NCI-H1092 treated with DMSO at 0.1 percent for 48 hours (cell line): ENCODE results near the gene QSOX2.

ENCODE experiments used
- DNase-seq: peaks from one replicate; lab custom pipeline; 2025; lab: John Stamatoyannopoulos, UW

QSOX2 gene

DNA sequence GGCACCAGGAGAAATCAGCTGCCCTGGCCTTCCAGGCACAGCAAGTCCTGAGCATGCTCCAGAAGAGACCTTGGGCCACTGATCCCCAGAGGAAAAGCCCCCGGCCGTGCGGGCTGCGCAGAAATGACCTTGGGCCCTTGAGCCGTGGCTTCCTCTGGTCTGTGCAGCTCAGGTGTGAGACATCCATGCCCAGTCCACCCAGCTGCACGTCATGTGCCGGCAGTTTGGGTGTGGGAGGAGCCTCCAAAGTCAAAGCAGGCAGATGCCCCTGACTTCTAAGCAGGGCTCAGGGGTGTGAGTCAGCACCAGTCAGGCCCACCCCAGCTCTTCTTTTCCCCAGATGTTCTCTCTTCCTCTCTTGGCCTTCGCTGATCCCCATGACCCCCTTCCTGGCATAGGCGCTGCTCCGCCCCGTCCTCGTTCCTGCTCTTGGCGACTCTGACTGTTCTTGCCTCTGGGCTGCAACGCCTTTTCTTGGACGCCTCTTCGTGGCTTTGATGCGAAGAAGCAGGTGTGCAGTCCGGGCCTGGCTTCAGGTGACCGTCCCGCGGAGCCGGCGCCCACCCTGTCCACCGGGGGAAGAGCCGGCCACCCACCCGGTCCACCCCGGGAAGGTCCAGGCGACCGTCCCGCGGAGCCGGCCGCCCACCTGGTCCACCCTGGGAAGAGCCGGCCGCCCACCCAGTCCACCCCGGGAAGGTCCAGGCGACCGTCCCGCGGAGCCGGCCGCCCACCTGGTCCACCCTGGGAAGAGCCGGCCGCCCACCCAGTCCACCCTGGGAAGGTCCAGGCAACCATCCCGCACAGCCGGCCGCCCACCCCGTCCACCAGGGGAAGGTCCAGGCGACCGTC is 5.9 kb upstream of the QSOX2 start:
- DNase-seq: no peak

DNA sequence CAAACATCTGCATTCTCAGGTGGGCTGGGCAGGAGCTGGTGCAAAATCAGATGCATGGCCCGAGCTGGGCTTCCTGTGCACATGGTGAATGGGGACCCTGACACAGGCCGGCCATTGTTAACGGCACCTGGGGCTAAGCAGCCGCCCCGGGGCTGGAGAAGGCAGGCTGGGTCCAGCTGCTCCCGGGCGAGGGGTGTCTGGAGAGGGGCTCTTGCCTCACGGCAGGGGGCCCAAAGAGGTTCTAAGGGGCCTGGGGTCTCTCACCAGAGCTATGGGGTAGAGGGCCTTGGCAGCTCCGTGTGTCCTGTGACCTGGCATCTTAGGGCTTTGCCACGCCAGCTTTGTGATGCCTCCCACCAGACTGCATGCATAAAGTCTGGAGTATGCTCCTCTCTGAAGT is 5.1 kb upstream of the QSOX2 start:
- DNase-seq: no peak

DNA sequence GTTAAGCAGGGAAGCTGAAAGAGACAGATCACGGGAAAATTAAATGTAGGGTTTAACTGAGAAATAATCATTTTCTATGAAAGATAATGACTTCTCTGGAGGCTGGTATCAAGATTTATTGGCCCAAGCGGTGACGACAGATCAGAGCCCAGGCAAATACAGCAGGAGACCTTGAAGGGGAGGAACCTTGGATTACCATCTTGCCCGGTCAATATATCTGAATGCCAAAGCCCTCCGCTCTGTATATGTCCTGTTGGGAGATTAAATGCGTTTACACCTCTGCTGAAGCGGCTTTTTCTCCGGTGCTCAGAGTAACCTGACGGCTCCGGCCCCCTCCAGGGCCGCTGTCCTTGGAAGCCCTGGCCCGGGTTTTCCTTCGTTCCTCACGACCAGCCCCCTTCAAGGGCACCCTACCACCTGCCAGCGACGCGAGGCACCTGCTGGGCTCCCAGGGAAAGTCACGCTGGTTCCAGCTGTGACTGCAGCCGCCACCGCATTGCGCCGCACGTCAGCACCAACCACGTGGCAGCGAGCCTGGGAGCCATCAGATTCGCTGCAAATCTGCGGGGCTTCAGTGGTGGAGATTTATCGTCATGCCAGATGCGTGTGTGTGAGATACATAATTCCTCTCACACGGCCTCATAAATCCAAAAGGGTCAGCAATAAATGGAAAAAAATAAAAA is 4.4 kb upstream of the QSOX2 start:
- DNase-seq: peak; percentile 59

DNA sequence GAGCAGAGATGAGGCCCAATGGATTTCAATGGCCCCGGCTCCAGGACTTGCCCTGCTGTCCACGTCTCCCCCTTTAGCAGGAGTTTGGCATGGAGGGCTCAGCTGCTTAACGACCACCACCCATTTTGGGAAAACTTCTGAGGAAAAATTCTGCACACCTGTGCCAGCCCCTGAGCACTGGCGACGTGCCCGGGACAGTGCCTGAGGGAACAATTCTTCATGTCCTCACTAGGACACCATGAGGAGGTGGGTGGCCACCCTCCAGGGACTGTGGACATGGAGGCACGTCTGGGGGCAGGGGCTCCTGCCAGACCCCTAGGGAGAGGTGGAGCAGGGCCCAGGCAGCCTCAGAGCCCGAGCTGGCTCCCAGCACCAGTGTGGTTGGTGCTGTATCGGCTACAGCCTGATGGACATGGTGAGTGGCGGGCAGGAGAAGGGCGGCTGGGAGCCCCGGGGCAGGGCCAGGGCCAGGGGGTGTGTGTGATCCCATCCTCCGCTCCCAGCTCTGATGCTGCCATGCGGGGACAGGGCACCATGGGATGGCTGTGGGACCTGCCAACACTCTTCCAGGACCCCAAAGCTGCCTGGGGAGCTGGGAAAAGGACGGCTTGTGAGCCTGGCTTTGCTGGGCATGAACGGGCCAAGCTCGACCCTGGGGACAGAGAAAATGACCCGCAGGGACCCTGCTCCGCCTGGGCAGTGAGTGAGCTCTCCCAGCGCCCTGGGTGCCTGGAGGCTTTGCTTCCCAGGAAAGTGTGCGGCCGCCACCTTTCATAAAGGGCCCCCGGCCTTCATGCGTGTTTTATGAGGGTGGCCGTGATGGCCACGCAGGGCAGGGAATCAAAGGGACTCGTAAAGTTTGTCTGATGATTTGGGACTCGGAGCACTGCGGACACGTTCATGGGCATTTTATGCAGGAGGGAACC is 3.6 kb upstream of the QSOX2 start:
- no peak for DNase-seq

DNA sequence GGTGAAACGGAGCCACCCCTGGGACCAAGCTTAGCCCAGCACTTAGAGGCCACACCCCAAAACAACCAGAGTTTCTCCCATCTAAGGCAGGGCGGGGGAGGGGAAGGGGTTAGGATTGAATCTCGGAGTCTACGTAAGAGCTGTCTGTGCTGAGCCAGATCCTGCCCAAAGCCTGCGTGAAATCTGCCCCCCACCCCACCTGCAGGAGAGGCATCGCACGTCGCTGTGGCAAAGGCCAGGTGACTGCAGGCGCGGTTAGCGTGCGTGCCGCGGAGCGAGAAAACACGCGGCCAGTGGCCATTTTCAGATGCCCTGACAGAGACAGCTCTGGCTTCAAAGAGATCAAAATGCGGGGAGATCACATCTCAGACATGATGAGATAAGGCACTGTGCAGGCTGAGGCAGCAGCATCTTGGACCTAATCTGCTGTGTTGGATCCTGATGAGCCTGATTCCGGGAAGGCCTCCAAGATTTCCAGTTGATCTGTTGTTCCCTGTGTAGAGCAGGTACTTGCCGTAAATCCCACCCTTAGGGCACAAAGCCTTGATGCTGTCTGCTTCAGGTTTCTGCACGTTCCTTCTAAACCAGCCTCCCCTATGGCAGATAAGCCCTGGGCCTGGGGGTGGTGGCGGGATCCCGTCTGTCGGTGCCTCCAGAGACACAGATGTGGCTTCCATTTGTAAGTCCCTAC is 2.5 kb upstream of the QSOX2 start:
- no peak for DNase-seq

DNA sequence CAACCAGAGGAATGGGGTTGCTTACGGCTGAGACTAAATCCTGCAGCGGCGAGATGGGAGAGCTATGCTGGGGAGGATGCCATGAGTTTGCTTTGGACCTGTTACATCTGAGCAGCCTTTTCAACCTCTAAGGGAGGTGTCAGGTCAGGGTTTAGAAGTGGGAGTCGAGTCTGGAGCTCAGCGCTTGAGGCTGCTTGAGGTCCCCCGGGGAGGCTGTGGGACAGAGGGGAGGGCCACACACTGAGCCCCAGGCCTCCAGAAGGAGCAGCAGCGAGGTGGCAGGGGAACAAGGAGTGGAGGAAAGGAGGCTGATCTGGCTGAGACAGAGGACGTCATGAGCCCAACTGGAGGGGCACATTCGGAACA is 1.9 kb upstream of the QSOX2 start:
- no peak for DNase-seq

DNA sequence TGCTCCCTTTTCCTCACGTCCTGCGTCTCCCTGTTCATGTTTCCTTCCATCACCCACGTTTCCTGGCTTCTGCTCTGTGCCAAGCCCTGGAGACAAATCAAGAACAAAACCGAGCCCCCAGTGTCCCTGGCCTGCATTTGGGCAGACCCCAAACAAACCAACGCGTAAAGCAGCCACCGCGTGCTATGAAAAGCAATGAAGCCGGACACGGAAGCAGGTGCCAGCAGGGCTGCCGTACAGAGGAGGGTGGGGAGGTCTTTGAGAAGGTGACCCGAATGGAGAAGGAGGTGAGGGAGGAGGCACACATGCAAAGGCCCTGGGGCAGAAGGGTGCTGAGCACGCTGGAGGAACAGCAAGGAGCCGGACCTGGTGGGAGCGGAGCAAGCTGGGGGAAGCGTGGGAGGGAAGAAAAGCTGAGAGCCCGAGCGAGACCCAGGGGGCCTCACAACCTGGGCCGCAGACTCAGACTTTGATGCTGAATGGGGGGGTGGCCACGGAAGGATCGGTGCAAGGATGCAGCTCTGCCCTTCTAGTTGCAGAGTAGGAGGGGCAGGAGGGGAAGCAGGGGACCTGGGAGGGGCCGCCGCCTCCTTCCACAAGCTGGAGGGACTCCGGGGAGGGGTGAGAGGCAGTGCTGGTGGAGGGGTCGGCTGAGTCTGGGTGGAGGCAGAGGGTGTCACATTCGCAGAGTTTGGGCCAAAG is 1.4 kb upstream of the QSOX2 start:
- DNase-seq: no peak

DNA sequence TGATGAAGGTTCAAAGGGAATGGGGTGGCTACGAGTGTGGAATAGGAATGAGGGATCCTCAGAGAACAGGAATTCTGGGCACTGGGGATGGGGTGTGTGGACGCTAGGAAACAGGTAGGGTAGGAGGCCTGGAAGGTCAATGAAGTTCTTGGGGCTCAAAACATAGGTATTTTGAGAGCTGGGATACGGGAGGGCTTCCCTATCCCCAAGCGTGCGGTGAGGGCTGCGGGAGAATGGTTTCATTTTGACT is 718 bp downstream of the QSOX2 start:
- DNase-seq: no peak

DNA sequence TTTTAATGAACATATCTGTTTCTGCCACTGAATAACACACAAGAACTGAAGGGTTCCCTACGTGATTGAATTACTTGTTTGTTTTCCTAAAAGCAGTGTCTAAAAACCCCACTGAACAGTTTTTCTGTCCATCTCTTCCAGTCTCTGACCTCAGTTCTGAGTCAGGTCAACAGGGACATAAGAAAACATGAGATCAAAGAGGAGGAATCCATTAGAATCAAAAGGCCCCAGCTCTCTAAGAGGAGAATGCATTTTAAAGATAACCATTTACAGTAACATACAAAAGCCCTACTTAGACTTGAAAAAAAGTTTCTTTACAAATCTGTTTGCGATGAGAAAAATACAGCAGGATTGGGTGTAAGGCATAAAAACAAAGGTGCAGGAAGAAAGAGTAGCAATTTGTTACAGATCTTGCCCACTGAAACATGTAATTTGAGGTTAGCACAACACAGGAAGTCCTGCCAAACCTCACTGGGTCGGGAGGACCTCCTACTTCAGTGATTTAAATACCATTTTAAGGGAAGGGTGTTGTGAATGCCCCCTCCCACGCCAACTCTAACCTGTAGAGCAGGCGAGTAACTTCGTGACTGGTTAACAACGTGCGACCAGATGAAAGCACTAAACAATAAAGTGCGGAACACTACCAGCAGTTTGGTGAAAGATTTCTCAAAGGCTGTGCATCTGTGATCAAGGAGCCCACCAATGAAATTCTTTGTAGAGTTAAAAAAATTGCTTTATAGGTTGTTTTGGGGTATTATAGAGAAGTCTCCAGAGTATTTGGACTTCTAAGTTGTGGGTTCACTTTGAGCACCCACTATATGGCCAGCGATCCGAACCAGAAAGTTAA is 1.3 kb downstream of the QSOX2 start:
- no peak for DNase-seq

DNA sequence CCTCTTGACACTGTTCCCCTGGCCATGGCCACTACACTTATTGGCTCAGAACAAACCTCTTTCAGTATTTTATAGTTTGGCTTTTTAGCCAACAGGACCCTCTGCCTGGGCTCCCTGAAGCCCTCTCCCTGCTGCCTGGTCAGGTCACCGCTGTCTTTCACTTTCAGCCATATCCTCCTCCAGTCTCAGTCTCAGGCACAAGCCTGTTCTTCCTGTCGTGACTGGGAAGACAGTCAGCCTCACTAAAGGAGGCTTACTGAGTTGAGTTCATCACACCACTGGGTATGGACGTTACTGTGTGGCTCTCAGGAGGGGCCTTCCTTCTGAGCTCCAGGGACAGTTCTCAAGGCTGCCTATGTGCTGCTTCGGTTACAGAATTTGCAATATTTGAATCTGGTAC is 2.0 kb downstream of the QSOX2 start:
- no peak for DNase-seq

DNA sequence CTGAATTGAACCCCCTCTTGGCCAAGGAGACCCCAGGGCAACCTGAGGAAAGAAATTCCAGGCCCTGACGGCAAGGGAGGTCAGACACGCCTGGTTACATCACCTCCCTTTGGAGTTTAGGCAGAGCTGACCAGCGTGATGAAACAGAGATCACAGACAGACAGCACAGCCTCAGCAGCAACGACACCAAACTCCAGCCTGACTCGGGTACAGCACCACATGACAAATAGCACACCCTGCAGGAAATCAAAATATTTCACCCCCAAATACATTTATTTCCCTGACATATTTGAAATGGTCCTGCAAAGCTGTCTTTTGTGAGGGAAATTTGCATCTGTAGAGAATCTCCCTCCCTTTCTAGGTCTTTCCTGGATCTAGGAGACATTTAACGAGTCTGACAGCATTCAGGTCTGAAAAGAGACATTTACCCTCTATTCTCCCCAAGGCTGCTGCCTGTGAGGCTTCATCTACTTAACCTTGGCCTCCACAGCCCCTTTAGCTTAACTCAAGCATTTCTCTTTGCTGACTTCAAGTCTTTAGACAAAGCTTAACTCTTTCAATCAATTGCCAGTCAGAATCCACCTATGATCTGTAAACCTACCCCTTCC is 2.6 kb downstream of the QSOX2 start:
- DNase-seq: peak; percentile 9

DNA sequence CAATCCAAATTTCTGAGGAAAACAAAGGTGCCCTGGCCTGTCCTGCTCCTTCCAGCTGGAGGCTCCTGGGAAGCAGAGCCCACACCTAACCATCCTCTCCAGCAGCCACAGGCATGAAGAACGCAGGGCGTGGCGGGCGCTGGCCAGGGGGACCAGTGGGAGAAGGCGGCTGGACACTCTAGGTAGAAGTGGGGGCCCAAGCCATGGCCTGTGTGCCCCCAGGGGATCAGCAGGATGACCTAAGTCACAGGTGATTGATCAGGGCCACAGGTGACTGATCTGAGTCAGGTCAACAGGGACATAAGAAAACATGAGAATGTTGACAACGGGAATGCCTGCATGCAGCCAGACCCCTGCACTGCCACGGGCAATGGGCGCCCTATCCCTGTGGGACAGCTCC is 3.4 kb downstream of the QSOX2 start:
- DNase-seq: no peak

DNA sequence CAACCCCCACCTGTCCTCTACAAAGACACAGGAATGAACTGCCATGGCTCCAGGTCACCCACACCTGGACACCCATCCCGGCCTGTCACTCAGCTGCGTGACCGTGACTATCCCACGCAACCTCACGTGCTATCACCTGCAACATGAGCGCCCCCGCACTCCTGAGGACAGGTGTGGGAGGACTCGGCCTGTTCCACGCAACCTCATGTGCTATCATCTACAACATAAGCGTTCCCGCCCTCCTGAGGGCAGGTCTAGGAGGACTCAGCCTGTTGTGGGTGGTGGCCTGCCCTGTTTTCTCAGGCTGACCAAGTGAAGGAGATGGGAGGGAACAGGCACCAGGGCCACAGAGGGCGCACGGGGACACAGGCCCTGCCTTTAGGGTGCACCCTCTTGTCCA is 4.1 kb downstream of the QSOX2 start:
- DNase-seq: no peak

DNA sequence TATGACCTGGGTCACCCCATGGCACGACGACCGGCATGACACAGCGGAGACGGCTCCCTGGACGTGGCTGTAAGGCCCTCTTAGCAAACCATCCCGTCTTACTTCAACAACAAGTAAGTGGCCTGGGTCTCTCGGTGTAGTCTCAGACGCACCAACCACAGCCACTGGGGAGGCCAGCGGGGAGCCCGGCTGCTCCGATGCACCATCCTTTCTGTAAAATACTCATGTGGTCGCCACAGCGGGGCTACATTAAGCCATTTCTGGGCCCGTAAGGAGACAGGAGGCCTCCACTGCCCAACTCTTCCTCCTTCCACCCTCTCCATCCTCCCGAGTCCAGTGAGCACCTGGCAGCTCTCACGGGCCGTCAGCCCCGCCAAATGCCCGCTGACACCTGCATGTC is 4.7 kb downstream of the QSOX2 start:
- no peak for DNase-seq

DNA sequence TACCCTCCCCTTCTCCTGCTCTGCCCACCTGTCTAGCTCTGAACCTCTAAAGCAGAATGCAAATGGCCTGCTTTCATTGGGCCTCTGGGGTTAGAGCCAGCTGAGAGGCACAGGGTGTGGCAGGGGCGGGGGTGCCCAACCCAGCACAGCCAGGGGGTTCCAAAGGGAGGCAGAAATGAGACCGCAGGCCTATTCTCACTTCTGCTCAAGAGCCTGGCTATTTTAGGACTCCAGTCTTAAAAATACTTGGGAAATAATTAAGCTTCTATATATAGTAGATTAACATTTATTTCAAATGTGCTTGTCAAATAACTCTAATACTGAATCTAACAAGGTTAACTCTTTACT is 5.7 kb downstream of the QSOX2 start:
- DNase-seq: no peak

DNA sequence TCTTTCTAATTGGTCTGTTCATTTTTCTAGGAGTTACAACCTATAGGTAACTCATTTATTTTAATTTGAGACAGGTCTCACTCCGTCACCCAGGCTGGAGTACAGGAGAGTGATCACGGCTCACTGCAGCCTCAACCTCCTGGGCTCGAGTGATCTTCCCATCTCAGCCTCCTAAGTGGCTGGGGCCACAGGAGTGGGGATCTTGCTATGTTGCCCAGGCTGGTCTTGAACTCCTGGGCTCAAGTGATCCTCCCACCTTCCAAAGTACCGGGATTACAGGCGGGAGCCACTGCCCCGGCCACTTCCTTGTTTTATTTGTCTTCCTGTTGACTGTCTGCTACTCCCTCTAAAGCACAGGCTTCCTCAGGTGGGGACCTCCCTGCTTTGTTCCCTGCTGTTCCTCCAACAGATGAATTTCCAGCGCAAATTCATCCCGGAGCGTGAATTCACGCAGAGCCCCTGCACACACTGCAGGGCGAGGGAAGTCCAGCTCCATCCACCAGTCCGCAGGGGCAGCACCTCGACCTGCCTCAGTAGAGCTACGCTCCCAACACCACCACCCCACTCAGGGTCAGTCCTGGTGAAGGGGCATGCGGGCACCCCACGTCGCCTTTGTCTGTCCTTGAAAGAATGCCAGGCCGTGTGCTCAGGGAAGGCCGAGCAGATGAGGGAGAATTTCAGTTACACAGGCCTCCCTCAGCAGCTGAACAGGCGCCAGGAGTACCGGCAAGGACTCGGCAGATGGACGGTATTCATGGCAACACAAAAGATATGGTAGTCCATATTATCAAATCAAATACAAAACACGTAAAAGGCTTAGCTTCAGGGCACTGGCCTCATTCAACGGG is 6.3 kb downstream of the QSOX2 start:
- DNase-seq: peak; percentile 94

DNA sequence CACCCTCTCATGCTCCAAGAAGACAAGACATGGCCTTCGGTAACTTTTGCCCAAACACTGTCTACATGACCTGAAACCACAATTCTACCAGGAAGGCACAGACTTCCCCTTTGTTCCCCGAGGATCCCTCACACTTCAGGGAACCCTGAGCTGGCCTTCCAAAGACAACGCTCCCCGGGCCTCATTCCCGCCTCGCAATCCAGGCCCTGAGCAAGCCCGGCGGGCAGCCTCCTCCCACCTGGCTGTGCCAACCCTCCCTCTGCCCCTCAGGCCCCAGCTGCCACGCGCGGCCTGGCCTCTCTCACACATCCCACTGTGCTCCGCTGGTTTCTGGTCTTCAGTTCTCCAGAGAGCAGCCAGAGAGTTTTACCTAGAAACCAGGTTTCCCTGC is 7.3 kb downstream of the QSOX2 start:
- peak; percentile 31 for DNase-seq

DNA sequence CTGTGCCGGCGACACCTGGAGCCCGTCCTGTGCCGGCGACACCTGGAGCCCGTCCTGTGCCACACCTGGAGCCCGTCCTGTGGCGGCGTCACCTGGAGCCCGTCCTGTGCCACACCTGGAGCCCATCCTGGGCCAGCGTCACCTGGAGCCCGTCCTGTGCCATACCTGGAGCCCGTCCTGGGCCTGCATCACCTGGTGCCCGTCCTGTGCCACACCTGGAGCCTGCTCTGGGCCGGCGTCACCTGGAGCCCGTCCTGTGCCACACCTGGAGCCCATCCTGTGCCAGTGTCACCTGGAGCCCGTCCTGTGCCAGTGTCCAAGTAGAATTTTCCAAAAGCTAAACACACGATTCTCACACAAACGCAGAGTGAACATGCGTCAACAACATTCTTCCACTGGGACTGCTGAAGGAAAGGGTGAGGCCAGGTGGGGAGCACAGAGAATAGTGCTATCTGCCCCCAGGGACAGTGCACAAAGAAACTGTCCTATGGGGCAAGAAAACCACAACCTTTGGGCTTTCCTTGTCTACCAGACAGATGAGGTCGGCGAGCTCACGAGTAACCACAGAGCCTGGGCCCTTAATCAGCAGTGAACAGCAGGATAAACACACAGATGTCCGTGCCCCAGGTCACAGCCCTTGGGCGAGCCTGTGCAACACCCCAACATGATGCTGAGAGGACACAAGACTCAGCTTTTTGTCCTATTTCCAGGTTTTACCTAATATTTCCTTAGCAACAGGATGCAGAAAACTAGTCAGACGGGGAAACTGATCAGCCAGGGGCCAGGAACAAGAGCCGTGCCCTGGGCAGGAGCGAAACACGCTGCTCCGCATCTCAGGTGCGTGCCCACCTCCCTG is 7.9 kb downstream of the QSOX2 start:
- no peak for DNase-seq
